Mucosa of descending colon (tissue), 3 donors: ENCODE results near the gene CRNKL1. TPM values are rescaled to one million over a fixed set of nuclear protein-coding genes. Genes with fewer than 3 reads are reported as not detected.

Experiments
- ATAC-seq: fragments of 200-7000 bp; cut with Tn5 transposase; one replicate; pipeline ENCODE4 v1.9.1; 2020; ENCODE audit warnings: mild to moderate bottlenecking, moderate library complexity
- DNase-seq, 3 donors: peaks; one replicate each; pipeline ENCODE4 v3.0.0-alpha.2; 2020
- H3K36me3 ChIP-seq: fragments of 200-600 bp; one replicate; pipeline ENCODE4 v1.8.0; 2021; ENCODE audit warnings: low read depth, mild to moderate bottlenecking
- H3K4me1 ChIP-seq: fragments of 200-600 bp; one replicate; pipeline ENCODE4 v1.8.0; 2021; ENCODE audit warnings: low read depth, mild to moderate bottlenecking
- H3K4me3 ChIP-seq: fragments of 200-600 bp; one replicate; pipeline ENCODE4 v1.8.0; 2021; ENCODE audit warnings: mild to moderate bottlenecking
- H3K9me3 ChIP-seq: fragments of 200-600 bp; one replicate; pipeline ENCODE4 v1.8.0; 2021; ENCODE audit warnings: mild to moderate bottlenecking
- CTCF ChIP-seq: fragments of 200-600 bp; IDR thresholded peaks from one replicate; pipeline ENCODE4 v1.8.0; 2022; ENCODE audit warnings: antibody characterized with exemption, mild to moderate bottlenecking
- intact Hi-C, 2 donors: fragments of 100-400 bp; cut with DNase I in 1 of 2; cut with micrococcal nuclease in 1 of 2; formaldehyde crosslinking; loops; one replicate each; pipeline versions ENCODE4 v1.11.0 to v1.11.1; 2022; cut with DNase I, micrococcal nuclease
- total RNA-seq, 3 donors: library from RNA; stranded (reverse); fragmentation: NEBNext Ultra II Directional in 2 of 3; extraction: Animal tissue kit (Norgen Biotek cat#: 25700) in 2 of 3; gene quantifications; one replicate each; pipeline versions ENCODE4 v1.2.1 to v1.2.4, GENCODE V29; 2021 to 2023
- donor health status: DM: no; HTN: no; CAD: no; lungs with moderate emphysema.
- donor health status: DM: no; HTN: no; CAD: no.
- donor health status: DM: no; HTN: yes; CAD: no.

The CRNKL1 gene
- total RNA-seq, 3 donors from 2014 or later, result 18.2 to 25.1 (median 21.7) TPM

GRCh38 chr20:20031790-20032189, 20.5 kb downstream of the CRNKL1 start:
- no peak for ATAC-seq
- peaks cover 1% of the 10 kb centered on the region for H3K36me3 ChIP-seq

GRCh38 chr20:20027284-20027683, 25.0 kb downstream of the CRNKL1 start:
- Histone ChIP-seq H3K4me1 (no peaks in the 10 kb centered on the region), H3K9me3 (no peaks in the 10 kb centered on the region), H3K4me3 (no peak overlapping the region), H3K36me3 (no peaks in the 10 kb centered on the region)
- ATAC-seq (no peak), DNase-seq (no peak)
- TF ChIP-seq CTCF, result no peak
- intact Hi-C loops, result no loop called here

More at GRCh38 chr20:20031790-20032189, 20.5 kb downstream of the CRNKL1 start:
- TF ChIP-seq CTCF, result no peak
- Histone ChIP-seq H3K9me3 (no peaks in the 10 kb centered on the region), H3K4me3 (no peak overlapping the region), H3K4me1 (no peaks in the 10 kb centered on the region)
- DNase-seq, result no peak
- intact Hi-C loops, result no loop called here

GRCh38 chr20:20024942-20025341, 27.3 kb downstream of the CRNKL1 start:
- Histone ChIP-seq H3K4me1 (no peaks in the 10 kb centered on the region), H3K9me3 (no peaks in the 10 kb centered on the region), H3K4me3 (no peak overlapping the region), H3K36me3 (no peaks in the 10 kb centered on the region)
- intact Hi-C loops, result no loop called here
- ATAC-seq (no peak), DNase-seq (no peak)
- TF ChIP-seq CTCF, result no peak

GRCh38 chr20:20023395-20023794, 28.9 kb downstream of the CRNKL1 start:
- peaks cover 8% of the 10 kb centered on the region for H3K4me1 ChIP-seq
- DNase-seq (no peak), ATAC-seq (no peak)
- TF ChIP-seq CTCF, result no peak
- no peak overlapping the region for H3K4me3 ChIP-seq
- intact Hi-C loops, result no loop called here
- no peaks in the 10 kb centered on the region for H3K9me3 ChIP-seq
- no peaks in the 10 kb centered on the region for H3K36me3 ChIP-seq

GRCh38 chr20:20022498-20022897, 29.8 kb downstream of the CRNKL1 start:
- H3K4me3 ChIP-seq, result no peak overlapping the region
- DNase-seq (no peak), ATAC-seq (no peak)
- H3K9me3 ChIP-seq, result no peaks in the 10 kb centered on the region
- H3K36me3 ChIP-seq, result no peaks in the 10 kb centered on the region
- intact Hi-C loops, result no loop called here
- H3K4me1 ChIP-seq, result peaks cover 17% of the 10 kb centered on the region
- TF ChIP-seq CTCF, result no peak

- no peak for DNase-seq
- Histone ChIP-seq H3K4me1 (peaks cover 17% of the 10 kb centered on the region), H3K9me3 (no peaks in the 10 kb centered on the region), H3K36me3 (no peaks in the 10 kb centered on the region), H3K4me3 (no peak overlapping the region)
- no peak for ATAC-seq
- no peak for TF ChIP-seq CTCF
- intact Hi-C loops, result no loop called here
Measured at GRCh38 chr20:20021835-20022234, 30.4 kb downstream of the CRNKL1 start.
